ENCODE results near the gene ATG9B.

Gene ATG9B

GRCh38 chr7:151024435-151025056, at the start of gene ATG9B:
Gene ATG9B (minus strand): TSS chr7:151024494. CDS start chr7:151024423, 71 bp downstream.
- Histone ChIP-seq H3K9ac (ENCODE audit: low read length) (no peak within 1 kb of the TSS), H3K36me3 (ENCODE audit: control insufficient read depth, insufficient read depth, low read length) (no peaks in the 10 kb centered on the region)

GRCh38 chr7:151073990-151074389, 49.7 kb upstream of the ATG9B start:
- Histone ChIP-seq H3K4me3 (ENCODE audit: low read length) (no peak overlapping the region), H3K27me3 (ENCODE audit: control insufficient read depth, insufficient read depth, low read length) (no peaks in the 10 kb centered on the region), H3K9ac (ENCODE audit: low read length) (no peak overlapping the region), H3K4me1 (ENCODE audit: control insufficient read depth, insufficient read depth, low read length) (peaks cover 14% of the 10 kb centered on the region), H3K36me3 (ENCODE audit: control insufficient read depth, insufficient read depth, low read length) (peaks cover 11% of the 10 kb centered on the region), H3K9me3 (ENCODE audit: control insufficient read depth, low read length) (no peaks in the 10 kb centered on the region)

More at GRCh38 chr7:151024435-151025056, at the start of gene ATG9B:
- Histone ChIP-seq H3K4me3 (ENCODE audit: low read length) (no peak within 1 kb of the TSS), H3K4me1 (ENCODE audit: control insufficient read depth, insufficient read depth, low read length) (peaks cover 19% of the 10 kb centered on the region), H3K9me3 (ENCODE audit: control insufficient read depth, low read length) (no peaks in the 10 kb centered on the region), H3K27me3 (ENCODE audit: control insufficient read depth, insufficient read depth, low read length) (peaks cover 13% of the 10 kb centered on the region)

- H3K4me1 ChIP-seq (ENCODE audit: control insufficient read depth, insufficient read depth, low read length), result no peaks in the 10 kb centered on the region
- peaks cover 15% of the 10 kb centered on the region for H3K36me3 ChIP-seq (ENCODE audit: control insufficient read depth, insufficient read depth, low read length)
- no peaks in the 10 kb centered on the region for H3K27me3 ChIP-seq (ENCODE audit: control insufficient read depth, insufficient read depth, low read length)
- no peak overlapping the region for H3K9ac ChIP-seq (ENCODE audit: low read length)
- H3K9me3 ChIP-seq (ENCODE audit: control insufficient read depth, low read length), result no peaks in the 10 kb centered on the region
- H3K4me3 ChIP-seq (ENCODE audit: low read length), result no peak overlapping the region
These were observed 47.0 kb upstream of the ATG9B start for GRCh38 chr7:151071032-151071866.

GRCh38 chr7:151070574-151070960, 46.3 kb upstream of the ATG9B start:
- H3K9ac ChIP-seq (ENCODE audit: low read length), result no peak overlapping the region
- H3K36me3 ChIP-seq (ENCODE audit: control insufficient read depth, insufficient read depth, low read length), result peaks cover 16% of the 10 kb centered on the region
- no peaks in the 10 kb centered on the region for H3K27me3 ChIP-seq (ENCODE audit: control insufficient read depth, insufficient read depth, low read length)
- H3K4me1 ChIP-seq (ENCODE audit: control insufficient read depth, insufficient read depth, low read length), result no peaks in the 10 kb centered on the region
- no peaks in the 10 kb centered on the region for H3K9me3 ChIP-seq (ENCODE audit: control insufficient read depth, low read length)
- no peak overlapping the region for H3K4me3 ChIP-seq (ENCODE audit: low read length)

- H3K9ac ChIP-seq (ENCODE audit: low read length), result no peak overlapping the region
- H3K4me3 ChIP-seq (ENCODE audit: low read length), result no peak overlapping the region
- H3K36me3 ChIP-seq (ENCODE audit: control insufficient read depth, insufficient read depth, low read length), result peaks cover 16% of the 10 kb centered on the region
- no peaks in the 10 kb centered on the region for H3K27me3 ChIP-seq (ENCODE audit: control insufficient read depth, insufficient read depth, low read length)
- H3K9me3 ChIP-seq (ENCODE audit: control insufficient read depth, low read length), result no peaks in the 10 kb centered on the region
- H3K4me1 ChIP-seq (ENCODE audit: control insufficient read depth, insufficient read depth, low read length), result no peaks in the 10 kb centered on the region
These were observed 45.7 kb upstream of the ATG9B start for GRCh38 chr7:151069841-151070573.

GRCh38 chr7:151068069-151068773, 43.9 kb upstream of the ATG9B start:
- H3K9ac ChIP-seq (ENCODE audit: low read length), result no peak overlapping the region
- H3K36me3 ChIP-seq (ENCODE audit: control insufficient read depth, insufficient read depth, low read length), result peaks cover 16% of the 10 kb centered on the region
- H3K4me1 ChIP-seq (ENCODE audit: control insufficient read depth, insufficient read depth, low read length), result peaks cover 4% of the 10 kb centered on the region
- no peak overlapping the region for H3K4me3 ChIP-seq (ENCODE audit: low read length)
- no peaks in the 10 kb centered on the region for H3K27me3 ChIP-seq (ENCODE audit: control insufficient read depth, insufficient read depth, low read length)
- no peaks in the 10 kb centered on the region for H3K9me3 ChIP-seq (ENCODE audit: control insufficient read depth, low read length)

- Histone ChIP-seq H3K9ac (ENCODE audit: low read length) (no peak overlapping the region), H3K36me3 (ENCODE audit: control insufficient read depth, insufficient read depth, low read length) (peaks cover 16% of the 10 kb centered on the region), H3K4me1 (ENCODE audit: control insufficient read depth, insufficient read depth, low read length) (peaks cover 19% of the 10 kb centered on the region), H3K4me3 (ENCODE audit: low read length) (no peak overlapping the region), H3K9me3 (ENCODE audit: control insufficient read depth, low read length) (no peaks in the 10 kb centered on the region), H3K27me3 (ENCODE audit: control insufficient read depth, insufficient read depth, low read length) (no peaks in the 10 kb centered on the region)
These were observed 42.1 kb upstream of the ATG9B start for GRCh38 chr7:151066273-151066974.

- H3K4me3 ChIP-seq (ENCODE audit: low read length), result no peak overlapping the region
- no peaks in the 10 kb centered on the region for H3K9me3 ChIP-seq (ENCODE audit: control insufficient read depth, low read length)
- H3K36me3 ChIP-seq (ENCODE audit: control insufficient read depth, insufficient read depth, low read length), result peaks cover 16% of the 10 kb centered on the region
- no peaks in the 10 kb centered on the region for H3K27me3 ChIP-seq (ENCODE audit: control insufficient read depth, insufficient read depth, low read length)
- H3K9ac ChIP-seq (ENCODE audit: low read length), result no peak overlapping the region
- peaks cover 28% of the 10 kb centered on the region for H3K4me1 ChIP-seq (ENCODE audit: control insufficient read depth, insufficient read depth, low read length)
These were observed 41.2 kb upstream of the ATG9B start for GRCh38 chr7:151065516-151065915.

GRCh38 chr7:151064993-151065392, 40.7 kb upstream of the ATG9B start:
- Histone ChIP-seq H3K4me3 (ENCODE audit: low read length) (no peak overlapping the region), H3K4me1 (ENCODE audit: control insufficient read depth, insufficient read depth, low read length) (peaks cover 33% of the 10 kb centered on the region), H3K9me3 (ENCODE audit: control insufficient read depth, low read length) (no peaks in the 10 kb centered on the region), H3K9ac (ENCODE audit: low read length) (no peak overlapping the region), H3K36me3 (ENCODE audit: control insufficient read depth, insufficient read depth, low read length) (peaks cover 16% of the 10 kb centered on the region), H3K27me3 (ENCODE audit: control insufficient read depth, insufficient read depth, low read length) (no peaks in the 10 kb centered on the region)

GRCh38 chr7:151064454-151064853, 40.2 kb upstream of the ATG9B start:
- no peak overlapping the region for H3K4me3 ChIP-seq (ENCODE audit: low read length)
- H3K27me3 ChIP-seq (ENCODE audit: control insufficient read depth, insufficient read depth, low read length), result no peaks in the 10 kb centered on the region
- peaks cover 16% of the 10 kb centered on the region for H3K36me3 ChIP-seq (ENCODE audit: control insufficient read depth, insufficient read depth, low read length)
- peaks cover 34% of the 10 kb centered on the region for H3K4me1 ChIP-seq (ENCODE audit: control insufficient read depth, insufficient read depth, low read length)
- H3K9me3 ChIP-seq (ENCODE audit: control insufficient read depth, low read length), result no peaks in the 10 kb centered on the region
- no peak overlapping the region for H3K9ac ChIP-seq (ENCODE audit: low read length)

- H3K9me3 ChIP-seq (ENCODE audit: control insufficient read depth, low read length), result no peaks in the 10 kb centered on the region
- peaks cover 16% of the 10 kb centered on the region for H3K36me3 ChIP-seq (ENCODE audit: control insufficient read depth, insufficient read depth, low read length)
- peaks cover 42% of the 10 kb centered on the region for H3K4me1 ChIP-seq (ENCODE audit: control insufficient read depth, insufficient read depth, low read length)
- no peak overlapping the region for H3K4me3 ChIP-seq (ENCODE audit: low read length)
- H3K27me3 ChIP-seq (ENCODE audit: control insufficient read depth, insufficient read depth, low read length), result no peaks in the 10 kb centered on the region
- no peak overlapping the region for H3K9ac ChIP-seq (ENCODE audit: low read length)
These were observed 38.9 kb upstream of the ATG9B start for GRCh38 chr7:151063212-151063561.
